Coronary artery (tissue), 2 donors: ENCODE results near the gene SLC25A13.

ENCODE experiments used
- DNase-seq: peaks from one replicate; pipeline ENCODE4 v3.0.0-alpha.2; 2017; ENCODE audit warnings: low spot score
- H3K27ac ChIP-seq, 2 donors: fragments of 200-600 bp; sonication (generic); one replicate each; pipeline ENCODE4 v1.5.1; 2016 to 2019
- H3K4me3 ChIP-seq: fragments of 200-600 bp; sonication (generic); 2 replicates; pipeline ENCODE4 v1.5.1; 2016; ENCODE audit warnings: mild to moderate bottlenecking, moderate library complexity
- CTCF ChIP-seq: fragments of 200-600 bp; sonication (generic); IDR thresholded peaks from one replicate; pipeline ENCODE4 v1.5.1; 2019; ENCODE audit warnings: antibody characterized with exemption

Gene SLC25A13

GRCh38 chr7:96235281-96235680, 86.6 kb downstream of the SLC25A13 start:
- H3K27ac ChIP-seq, result peak overlapping the region in 1 of 2 donors; percentile 57
- no peak for TF ChIP-seq CTCF

GRCh38 chr7:96233528-96234154, 88.3 kb downstream of the SLC25A13 start:
- no peak for TF ChIP-seq CTCF
- DNase-seq, result no peak
- H3K27ac ChIP-seq, result no peak overlapping the region
- no peak overlapping the region for H3K4me3 ChIP-seq

More at GRCh38 chr7:96235281-96235680, 86.6 kb downstream of the SLC25A13 start:
- no peak overlapping the region for H3K4me3 ChIP-seq
- no peak for DNase-seq

- no peak for DNase-seq
- Histone ChIP-seq H3K4me3 (no peak overlapping the region), H3K27ac (no peak overlapping the region)
- TF ChIP-seq CTCF, result no peak
Measured at GRCh38 chr7:96233084-96233483, 88.8 kb downstream of the SLC25A13 start.

- TF ChIP-seq CTCF, result no peak
- Histone ChIP-seq H3K27ac (no peak overlapping the region), H3K4me3 (no peak overlapping the region)
- no peak for DNase-seq
Measured at GRCh38 chr7:96228760-96229159, 93.1 kb downstream of the SLC25A13 start.

GRCh38 chr7:96225251-96225650, 96.6 kb downstream of the SLC25A13 start:
- no peak for TF ChIP-seq CTCF
- no peak overlapping the region for H3K27ac ChIP-seq
- no peak overlapping the region for H3K4me3 ChIP-seq
- DNase-seq, result no peak

- H3K27ac ChIP-seq, result no peak overlapping the region
- H3K4me3 ChIP-seq, result no peak overlapping the region
- no peak for TF ChIP-seq CTCF
- no peak for DNase-seq
Measured at GRCh38 chr7:96224685-96225084, 97.2 kb downstream of the SLC25A13 start.

GRCh38 chr7:96224073-96224472, 97.8 kb downstream of the SLC25A13 start:
- DNase-seq, result no peak
- Histone ChIP-seq H3K4me3 (no peak overlapping the region), H3K27ac (no peak overlapping the region)
- no peak for TF ChIP-seq CTCF
